Measurements from ENCODE around the gene SLC49A4.

The SLC49A4 gene

DNA sequence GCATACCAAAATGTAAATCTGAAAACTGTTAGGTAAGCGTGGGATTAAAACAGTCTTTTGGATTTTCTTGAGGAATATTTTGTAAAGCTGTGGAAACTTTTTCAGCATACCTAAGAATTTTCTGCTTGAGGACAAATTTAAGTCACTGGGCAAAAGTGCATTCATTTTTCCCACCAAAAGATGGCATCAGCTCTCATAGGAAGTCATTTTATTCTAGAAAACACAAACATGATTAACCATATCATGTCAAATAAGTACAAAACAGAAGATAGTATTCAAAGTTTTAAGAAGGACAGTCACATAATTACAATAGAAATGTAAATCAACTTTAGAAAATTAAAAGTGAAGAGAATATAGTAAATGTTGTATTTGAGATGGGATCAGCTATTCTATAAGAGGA, 63.5 kb downstream of the SLC49A4 start:
- DNase-seq (ENCODE audit: insufficient read length, low spot score), result no peak
- FAIRE-seq, result peak; percentile 35

DNA sequence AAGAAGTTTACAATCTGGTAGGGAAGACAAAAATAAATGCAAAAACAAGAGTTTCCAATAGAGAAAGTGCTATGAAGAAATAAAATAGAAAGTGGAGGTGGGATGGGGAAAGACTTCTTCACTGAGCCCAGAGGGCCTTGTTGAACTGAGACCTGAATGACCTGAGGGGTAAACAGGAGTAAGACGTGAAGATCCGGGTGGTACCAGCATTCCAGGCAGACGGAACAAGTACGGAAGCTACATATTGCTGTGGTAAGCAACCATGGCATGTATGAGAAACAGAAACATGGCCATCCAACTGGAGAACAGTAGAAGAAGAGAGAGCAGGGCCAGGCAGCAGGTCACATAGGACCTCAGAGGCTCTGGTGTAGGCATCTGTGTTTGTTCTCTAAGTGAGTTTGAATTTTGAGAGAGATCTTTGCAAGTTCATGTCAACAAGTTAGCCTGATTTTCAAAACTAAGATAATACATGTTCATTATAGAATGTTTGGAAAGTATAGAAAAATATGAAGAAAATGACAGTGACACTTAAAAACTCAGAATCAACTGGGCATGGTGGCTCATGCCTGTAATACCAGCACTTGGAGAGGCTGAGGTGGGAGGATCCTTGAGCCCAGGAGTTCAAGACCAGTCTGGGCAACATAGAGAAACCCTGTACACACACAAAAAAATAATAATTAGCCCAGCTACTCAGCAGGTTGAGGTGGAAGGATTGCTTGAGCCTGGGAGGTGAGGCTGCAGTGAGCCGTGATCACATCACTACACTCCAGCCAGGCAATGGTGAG, 64.3 kb downstream of the SLC49A4 start:
- TF ChIP-seq, protein P1, sequence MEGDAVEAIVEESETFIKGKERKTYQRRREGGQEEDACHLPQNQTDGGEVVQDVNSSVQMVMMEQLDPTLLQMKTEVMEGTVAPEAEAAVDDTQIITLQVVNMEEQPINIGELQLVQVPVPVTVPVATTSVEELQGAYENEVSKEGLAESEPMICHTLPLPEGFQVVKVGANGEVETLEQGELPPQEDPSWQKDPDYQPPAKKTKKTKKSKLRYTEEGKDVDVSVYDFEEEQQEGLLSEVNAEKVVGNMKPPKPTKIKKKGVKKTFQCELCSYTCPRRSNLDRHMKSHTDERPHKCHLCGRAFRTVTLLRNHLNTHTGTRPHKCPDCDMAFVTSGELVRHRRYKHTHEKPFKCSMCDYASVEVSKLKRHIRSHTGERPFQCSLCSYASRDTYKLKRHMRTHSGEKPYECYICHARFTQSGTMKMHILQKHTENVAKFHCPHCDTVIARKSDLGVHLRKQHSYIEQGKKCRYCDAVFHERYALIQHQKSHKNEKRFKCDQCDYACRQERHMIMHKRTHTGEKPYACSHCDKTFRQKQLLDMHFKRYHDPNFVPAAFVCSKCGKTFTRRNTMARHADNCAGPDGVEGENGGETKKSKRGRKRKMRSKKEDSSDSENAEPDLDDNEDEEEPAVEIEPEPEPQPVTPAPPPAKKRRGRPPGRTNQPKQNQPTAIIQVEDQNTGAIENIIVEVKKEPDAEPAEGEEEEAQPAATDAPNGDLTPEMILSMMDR (IDR thresholded peaks at IDR 0.05; ENCODE audit: insufficient read depth, missing control alignments), result no peak
- FAIRE-seq (no peak), DNase-seq (ENCODE audit: insufficient read length, low spot score) (no peak)

More for the DNA sequence above, 63.5 kb downstream of the SLC49A4 start:
- TF ChIP-seq, protein P1 (IDR thresholded peaks at IDR 0.05; ENCODE audit: insufficient read depth, missing control alignments), result peak; percentile 60

DNA sequence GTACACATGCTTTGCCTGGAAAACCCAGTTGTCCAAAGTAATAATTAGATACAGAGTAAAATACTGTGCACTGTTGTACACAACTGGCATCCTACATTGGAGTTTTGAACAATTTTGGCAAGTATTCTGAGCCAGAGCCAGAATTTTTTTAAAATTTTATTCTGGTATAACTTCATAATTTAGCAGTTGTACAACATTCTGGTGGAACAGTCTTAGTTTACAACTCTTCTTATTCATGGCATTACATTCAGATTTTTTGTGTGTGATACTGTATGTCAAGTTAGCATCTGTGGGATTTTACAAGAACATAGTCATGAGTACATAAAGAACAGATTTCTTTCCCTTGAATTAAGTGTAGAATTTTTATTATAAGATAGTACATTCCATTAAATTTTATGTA, 67.5 kb downstream of the SLC49A4 start:
- FAIRE-seq (no peak), DNase-seq (ENCODE audit: insufficient read length, low spot score) (no peak)
- TF ChIP-seq, protein P1 (IDR thresholded peaks at IDR 0.05; ENCODE audit: insufficient read depth, missing control alignments), result no peak

DNA sequence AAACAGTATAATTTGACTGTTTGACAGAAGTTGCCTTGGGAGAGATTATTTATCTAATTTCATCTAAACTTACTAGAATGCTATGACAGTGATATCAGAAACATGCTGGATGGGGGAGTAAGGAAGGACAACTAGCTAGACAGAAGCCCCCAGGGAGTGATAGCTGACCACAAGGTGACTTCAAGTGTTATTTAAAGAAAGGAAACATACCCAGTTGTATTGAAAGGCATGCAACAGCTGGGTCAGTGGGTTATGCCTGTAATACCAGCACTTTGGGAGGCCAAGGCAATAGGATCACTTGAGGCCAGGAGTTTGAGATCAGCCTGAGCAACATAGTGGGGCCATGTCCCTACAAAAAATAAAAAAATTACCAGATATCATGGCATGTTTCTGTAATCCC, 69.6 kb downstream of the SLC49A4 start:
- TF ChIP-seq, protein P1 (IDR thresholded peaks at IDR 0.05; ENCODE audit: insufficient read depth, missing control alignments), result no peak
- DNase-seq (ENCODE audit: insufficient read length, low spot score), result no peak
- no peak for FAIRE-seq

DNA sequence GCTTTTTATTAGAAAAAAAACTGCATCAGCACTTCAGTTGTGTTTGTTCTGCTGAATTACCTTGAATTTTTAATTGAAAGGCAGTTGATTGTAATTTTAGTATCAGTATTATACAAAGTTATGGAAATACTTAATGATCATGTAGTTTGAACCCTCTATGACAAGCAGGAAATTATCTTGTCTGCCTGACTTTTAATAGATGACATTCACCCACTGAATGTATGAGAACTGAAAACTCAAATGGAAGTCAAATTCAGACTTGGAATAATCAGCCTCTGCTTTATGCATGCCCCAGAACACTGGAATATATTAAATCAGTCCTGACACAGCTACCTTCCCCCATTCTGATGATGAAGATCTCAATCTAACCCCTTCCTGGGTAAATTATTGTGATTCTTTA, 73.5 kb downstream of the SLC49A4 start:
- no peak for FAIRE-seq

DNA sequence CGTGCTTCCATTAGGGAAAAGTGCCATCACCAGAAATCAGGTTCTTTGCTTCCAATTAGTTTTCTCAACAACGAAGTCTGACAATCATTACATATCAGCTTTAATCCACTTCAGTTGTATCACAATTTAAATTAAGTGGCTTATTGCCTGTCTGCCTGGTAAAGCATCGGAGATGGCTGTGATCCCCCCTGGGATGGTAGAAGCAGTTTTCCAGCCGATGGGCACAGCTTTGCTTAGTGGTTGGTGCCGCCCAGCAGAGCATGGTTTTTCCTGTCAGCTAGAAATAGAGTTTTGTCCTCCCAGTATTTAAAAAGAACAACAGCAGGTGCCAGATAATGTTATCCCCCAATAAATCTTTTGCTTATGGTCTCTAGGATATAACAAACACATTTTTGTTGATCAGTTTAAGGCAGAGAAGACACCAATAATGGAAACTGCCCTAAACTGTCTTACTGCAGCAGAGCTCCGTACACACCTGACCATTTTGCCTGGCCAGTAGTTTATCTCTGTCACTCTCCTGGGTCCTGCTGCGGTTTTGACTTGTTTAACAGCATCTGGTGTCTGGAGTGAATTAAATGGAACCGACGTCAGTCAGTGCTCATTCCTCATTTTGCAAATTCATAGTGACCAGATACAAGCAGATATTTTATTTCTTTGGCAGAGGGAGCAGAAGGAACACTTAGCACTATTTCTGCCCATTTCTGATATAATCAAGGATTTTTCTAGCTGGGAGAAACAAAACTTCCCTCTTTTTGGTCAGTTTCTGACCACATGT, 79.1 kb downstream of the SLC49A4 start:
- peak; percentile 66 for FAIRE-seq
- no peak for DNase-seq (ENCODE audit: insufficient read length, low spot score)
- TF ChIP-seq, protein P1 (IDR thresholded peaks at IDR 0.05; ENCODE audit: insufficient read depth, missing control alignments), result no peak

More for the DNA sequence above, 73.5 kb downstream of the SLC49A4 start:
- TF ChIP-seq, protein P1 (IDR thresholded peaks at IDR 0.05; ENCODE audit: insufficient read depth, missing control alignments), result no peak
- DNase-seq (ENCODE audit: insufficient read length, low spot score), result no peak

Data from D721Med (cell line).